ENCODE results near the gene MYOT. TPM values are rescaled to one million over a fixed set of nuclear protein-coding genes. Genes with fewer than 3 reads are reported as not detected.

MYOT gene
- total RNA-seq, 1 experiment from 2014 or later, result not detected

DNA sequence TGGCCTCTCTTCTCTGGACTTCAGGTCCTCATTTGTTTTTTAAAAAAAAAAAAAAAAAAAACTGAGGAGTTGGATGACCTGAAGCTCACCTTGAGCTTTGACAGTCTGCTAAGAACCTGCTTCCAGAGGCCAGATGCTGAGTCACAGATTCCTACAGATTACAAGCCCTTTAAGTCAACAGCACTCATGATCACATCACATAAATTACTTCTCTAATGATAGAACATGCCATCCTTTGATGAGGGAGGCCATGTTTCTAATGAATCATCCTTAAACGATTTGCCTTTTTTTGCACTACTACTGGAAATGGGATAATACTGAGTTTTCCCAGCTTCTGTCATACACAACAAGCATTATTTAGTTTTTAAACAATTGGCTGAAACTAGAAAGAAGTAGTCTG, 34.2 kb upstream of the MYOT start:
- no peak for DNase-seq
- TF ChIP-seq, protein P1, sequence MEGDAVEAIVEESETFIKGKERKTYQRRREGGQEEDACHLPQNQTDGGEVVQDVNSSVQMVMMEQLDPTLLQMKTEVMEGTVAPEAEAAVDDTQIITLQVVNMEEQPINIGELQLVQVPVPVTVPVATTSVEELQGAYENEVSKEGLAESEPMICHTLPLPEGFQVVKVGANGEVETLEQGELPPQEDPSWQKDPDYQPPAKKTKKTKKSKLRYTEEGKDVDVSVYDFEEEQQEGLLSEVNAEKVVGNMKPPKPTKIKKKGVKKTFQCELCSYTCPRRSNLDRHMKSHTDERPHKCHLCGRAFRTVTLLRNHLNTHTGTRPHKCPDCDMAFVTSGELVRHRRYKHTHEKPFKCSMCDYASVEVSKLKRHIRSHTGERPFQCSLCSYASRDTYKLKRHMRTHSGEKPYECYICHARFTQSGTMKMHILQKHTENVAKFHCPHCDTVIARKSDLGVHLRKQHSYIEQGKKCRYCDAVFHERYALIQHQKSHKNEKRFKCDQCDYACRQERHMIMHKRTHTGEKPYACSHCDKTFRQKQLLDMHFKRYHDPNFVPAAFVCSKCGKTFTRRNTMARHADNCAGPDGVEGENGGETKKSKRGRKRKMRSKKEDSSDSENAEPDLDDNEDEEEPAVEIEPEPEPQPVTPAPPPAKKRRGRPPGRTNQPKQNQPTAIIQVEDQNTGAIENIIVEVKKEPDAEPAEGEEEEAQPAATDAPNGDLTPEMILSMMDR (conservative IDR thresholded peaks at IDR 0.05), result no peak
- no peak overlapping the region for H3T11ph ChIP-seq (ENCODE audit: low read length)
- Mint-ChIP-seq H3K4me3 (no peak overlapping the region), H3K4me1 (peaks cover 24 to 29% of the 10 kb centered on the region in 2 experiments), H3K27ac (no peak overlapping the region; a peak in 2 of 7 replicates), H3K36me3 (ENCODE audit: insufficient read depth in 1 of 3, low read depth in 3 of 3) (no peaks in the 10 kb centered on the region), H3K27me3 (ENCODE audit: low read depth) (no peaks in the 10 kb centered on the region), H3K9me3 (no peaks in the 10 kb centered on the region)
- H3K27ac ChIP-seq (ENCODE audit: insufficient read length, low read depth, low read length), result no peak overlapping the region
- no peaks in the 10 kb centered on the region for H3K23me2 ChIP-seq (ENCODE audit: insufficient read length, low read depth, low read length, poor library complexity, severe bottlenecking)
- no peak overlapping the region for H3K4me2 ChIP-seq (ENCODE audit: insufficient read depth, insufficient read length, low read length)
- H2BK15ac ChIP-seq (ENCODE audit: low read depth, low read length), result no peak overlapping the region
- H3K9ac ChIP-seq (ENCODE audit: extremely low read depth, insufficient read length, low read length), result no peak overlapping the region
- H2BK5ac ChIP-seq (ENCODE audit: insufficient read length, low read length), result no peak overlapping the region
- no peak overlapping the region for H3K23ac ChIP-seq (ENCODE audit: insufficient read length, low read depth, low read length)
- no peak overlapping the region for H2AK5ac ChIP-seq (ENCODE audit: insufficient read length, low read length)
- no peak overlapping the region for H3K56ac ChIP-seq (ENCODE audit: insufficient read length, low read depth, low read length)
- H3K9me3 ChIP-seq (ENCODE audit: control insufficient read depth, low read depth, low read length), result no peaks in the 10 kb centered on the region
- no peaks in the 10 kb centered on the region; the same call in 1 of the 2 replicates for H3K4me1 ChIP-seq (ENCODE audit: insufficient read depth, low read length)
- no CpG with 5 or more reads among the region's 1 CpG for WGBS (ENCODE audit: extremely low coverage, insufficient read length, low lambda C conversion rate)
- no peak overlapping the region for H4K5ac ChIP-seq (ENCODE audit: insufficient read length, low read depth, low read length)
- no peak overlapping the region for H3K18ac ChIP-seq (ENCODE audit: insufficient read length, low read depth, low read length)
- no peak overlapping the region for H2BK20ac ChIP-seq (ENCODE audit: low read depth, low read length, poor library complexity, severe bottlenecking)
- H3K79me1 ChIP-seq (ENCODE audit: insufficient read depth, low read depth, low read length, poor library complexity, severe bottlenecking), result no peaks in the 10 kb centered on the region
- no peaks in the 10 kb centered on the region for H4K20me1 ChIP-seq (ENCODE audit: control insufficient read depth, insufficient read depth, insufficient read length)
- H3K27me3 ChIP-seq (ENCODE audit: insufficient read depth, low read length), result no peaks in the 10 kb centered on the region
- H2AFZ ChIP-seq (ENCODE audit: low read length), result no peak overlapping the region
- H2BK120ac ChIP-seq (ENCODE audit: low read depth, low read length, poor library complexity, severe bottlenecking), result no peak overlapping the region
- no peak overlapping the region for H4K8ac ChIP-seq (replicated peaks; ENCODE audit: insufficient read length, low read depth, low read length)
- H3K4ac ChIP-seq (ENCODE audit: low read depth, low read length), result no peak overlapping the region
- H2BK12ac ChIP-seq (ENCODE audit: insufficient read length, low read depth, low read length), result no peak overlapping the region
- no peaks in the 10 kb centered on the region for H3K79me2 ChIP-seq (ENCODE audit: insufficient read depth, low read length)
- no peak overlapping the region for H4K91ac ChIP-seq (ENCODE audit: insufficient read length, low read depth, low read length)
- no peak overlapping the region for H3K14ac ChIP-seq (ENCODE audit: insufficient read depth, low read length)

Measured in H9 (cell line).